Muscle of leg (tissue), 11 donors: ENCODE data around the gene TUT7. TPM values are rescaled to one million over a fixed set of nuclear protein-coding genes. Genes with fewer than 3 reads are reported as not detected.

Experiments
- DNase-seq: peaks from one replicate; pipeline ENCODE4 v3.0.0; 2013
- H3K27ac ChIP-seq: one replicate; pipeline ENCODE4 v1.5.1; 2013; ENCODE audit warnings: mild to moderate bottlenecking, low read length, control low read depth
- H3K27me3 ChIP-seq: one replicate; pipeline ENCODE4 v1.6.1; 2013; ENCODE audit warnings: low read length; ENCODE audit not compliant: control insufficient read depth, insufficient read depth
- H3K36me3 ChIP-seq: one replicate; pipeline ENCODE4 v1.6.1; 2013; ENCODE audit warnings: low read length; ENCODE audit not compliant: control insufficient read depth, insufficient read depth
- H3K4me1 ChIP-seq: one replicate; pipeline ENCODE4 v1.6.1; 2013; ENCODE audit warnings: low read length; ENCODE audit not compliant: control insufficient read depth, insufficient read depth
- H3K4me3 ChIP-seq: one replicate; pipeline ENCODE4 v1.5.1; 2013; ENCODE audit warnings: low read length, control low read depth
- H3K9me3 ChIP-seq: replicated peaks from 2 replicates; pipeline ENCODE4 v1.6.1; 2013; ENCODE audit warnings: low read depth, low read length; ENCODE audit not compliant: control insufficient read depth
- WGBS: methylation state at CpG from one replicate; pipeline ENCODE4 v1.1.5; 2013; ENCODE audit warnings: missing lambda C conversion rate; ENCODE audit not compliant: insufficient coverage; 5-methylcytosine and 5-hydroxymethylcytosine counted together
- polyA plus RNA-seq, 8 donors: library from polyadenylated mRNA; unstranded; fragments of 120-200 nt; gene quantifications; one replicate each; pipeline versions ENCODE4 v1.2.1 to v1.2.3, GENCODE V29; 2013; ENCODE audit warnings: inconsistent platforms in 1 of 8, low replicate concordance in 1 of 8; ENCODE audit not compliant: insufficient read length in 8 of 8, insufficient read depth in 1 of 8
- total RNA-seq: library from RNA; stranded (reverse); fragments of 120-200 nt; gene quantifications from one replicate; pipeline ENCODE4 v1.2.4, GENCODE V29; 2013

TUT7 gene
- total and polyA plus RNA-seq, 9 donors = 9.4 to 18.6 (median 13.9) TPM

DNA sequence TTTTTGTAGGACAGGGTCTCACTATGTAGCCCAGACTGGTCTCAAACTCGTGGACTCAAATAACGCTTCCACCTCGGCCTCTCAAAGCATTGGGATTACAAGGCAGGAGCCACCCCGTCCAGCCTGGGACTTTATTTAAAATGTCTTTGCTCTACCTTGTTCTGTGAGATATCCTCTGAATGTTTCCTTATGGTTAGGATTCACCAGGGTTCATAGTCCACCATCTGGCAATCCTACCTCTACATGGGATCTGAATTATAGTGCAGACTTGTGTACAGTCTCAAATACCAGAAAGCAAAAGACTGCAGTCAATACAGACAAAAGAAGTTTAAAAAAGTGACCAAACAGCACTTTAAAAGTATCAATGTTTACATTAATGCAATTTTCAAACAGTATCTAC, 82.0 kb downstream of the TUT7 start:
- no peak overlapping the region for H3K27ac ChIP-seq
- DNase-seq = no peak
- H3K4me3 ChIP-seq = no peak overlapping the region
- no CpG with 5 or more reads among the region's 4 CpGs for WGBS
- H3K27me3 ChIP-seq = no peaks in the 10 kb centered on the region
- H3K9me3 ChIP-seq = no peaks in the 10 kb centered on the region
- peaks cover 14% of the 10 kb centered on the region for H3K36me3 ChIP-seq
- no peaks in the 10 kb centered on the region for H3K4me1 ChIP-seq

DNA sequence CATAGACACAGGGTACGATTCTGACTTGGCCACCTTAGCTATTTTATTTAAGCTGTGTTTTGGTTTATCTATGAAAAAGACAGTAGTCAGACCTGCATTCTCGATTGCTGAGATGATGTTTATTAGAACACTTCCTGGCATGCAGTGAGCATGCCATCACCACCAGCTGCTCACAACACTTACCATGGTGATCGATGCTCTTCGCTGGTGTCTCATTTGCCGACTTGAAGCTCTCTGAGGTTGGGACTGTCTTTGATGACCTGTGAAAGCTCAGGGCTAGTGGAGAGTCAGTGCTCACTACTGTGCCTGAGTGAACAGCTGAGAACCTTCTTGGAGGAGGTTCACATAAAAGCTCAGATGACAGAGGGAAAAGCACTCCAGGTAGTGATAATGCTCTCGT, 90.3 kb downstream of the TUT7 start:
- Histone ChIP-seq H3K9me3 (no peaks in the 10 kb centered on the region), H3K4me3 (no peak overlapping the region), H3K4me1 (peaks cover 7% of the 10 kb centered on the region), H3K36me3 (peaks cover 18% of the 10 kb centered on the region), H3K27ac (no peak overlapping the region), H3K27me3 (no peaks in the 10 kb centered on the region)
- 77% methylated on average over 2 of the region's 6 CpGs for WGBS
- DNase-seq = no peak

DNA sequence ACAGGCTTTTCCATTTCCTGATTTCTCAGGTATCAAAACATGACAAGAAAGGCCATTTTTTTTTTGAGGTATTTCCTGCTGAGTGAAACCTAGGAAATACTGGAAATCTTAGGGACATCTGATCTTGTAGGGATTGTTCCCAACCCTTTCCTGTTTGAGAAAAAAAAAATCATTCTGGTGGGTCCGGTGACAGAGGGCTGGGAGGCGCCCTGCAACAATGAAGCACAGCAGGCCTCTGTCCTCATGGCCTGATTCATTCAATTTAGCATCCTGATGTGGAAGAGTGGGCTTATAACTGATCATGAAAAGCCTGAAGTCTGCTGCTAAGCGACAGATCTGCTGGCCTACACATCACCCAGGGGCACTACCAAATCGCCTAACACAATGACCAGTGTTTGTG, 91.7 kb downstream of the TUT7 start:
- Histone ChIP-seq H3K27me3 (no peaks in the 10 kb centered on the region), H3K4me1 (peaks cover 9% of the 10 kb centered on the region), H3K4me3 (no peak overlapping the region), H3K27ac (no peak overlapping the region), H3K36me3 (peaks cover 18% of the 10 kb centered on the region), H3K9me3 (no peaks in the 10 kb centered on the region)
- 82% methylated on average over 3 of the region's 4 CpGs for WGBS
- DNase-seq = no peak

DNA sequence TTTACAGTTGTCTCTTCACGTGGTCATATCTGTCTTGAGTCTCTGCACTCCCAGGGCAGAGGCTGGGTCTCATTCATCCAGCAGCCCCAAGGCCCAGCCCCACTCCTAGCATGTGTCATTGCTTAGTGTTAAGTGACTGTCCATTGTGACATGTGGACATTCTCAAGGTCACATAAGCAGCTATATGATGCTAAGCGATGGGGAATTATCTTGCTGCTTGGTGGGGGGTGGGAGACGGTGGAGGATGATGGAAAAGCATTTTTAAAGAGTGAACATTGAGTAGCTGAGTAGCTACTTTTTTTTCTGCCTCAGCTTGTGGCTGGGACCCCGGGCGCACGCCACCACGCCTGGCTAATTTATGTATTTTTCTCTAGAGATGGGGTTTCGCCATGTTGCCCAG, 94.7 kb downstream of the TUT7 start, which contains the start of gene C9orf153:
Gene C9orf153 (minus strand): TSS at position 101 of the 400 bp plus-strand sequence. CDS start 30,054 bp downstream, outside the sequence.
- Histone ChIP-seq H3K4me1 (peaks cover 10% of the 10 kb centered on the region), H3K36me3 (peaks cover 16% of the 10 kb centered on the region)
- 63% methylated on average over 3 of the region's 8 CpGs for WGBS

DNA sequence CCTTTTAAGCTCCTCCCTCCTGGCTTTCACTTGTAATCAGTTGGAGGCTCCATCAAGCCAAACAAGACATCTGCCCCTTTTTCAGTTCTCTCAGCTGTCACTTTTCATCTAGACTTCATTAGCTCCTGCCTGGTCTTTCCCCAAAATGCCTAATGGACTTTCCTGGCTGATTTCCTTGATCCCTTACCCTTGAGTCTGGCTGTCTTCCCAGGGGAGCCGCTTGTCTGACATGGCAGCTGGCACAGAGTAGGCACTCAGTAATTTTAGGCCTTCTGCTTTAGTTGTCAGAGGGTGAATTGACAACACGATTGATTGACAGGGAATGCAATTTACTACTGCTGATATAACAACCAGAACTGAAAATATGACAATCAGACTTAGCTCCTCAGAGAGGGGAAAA, 96.8 kb downstream of the TUT7 start:
- peak; percentile 22 for DNase-seq
- no CpG with 5 or more reads among the region's 2 CpGs for WGBS

More for the DNA sequence above, 94.7 kb downstream of the TUT7 start, which contains the start of gene C9orf153:
- Histone ChIP-seq H3K4me3 (no peak within 1 kb of the TSS), H3K27ac (no peak within 1 kb of the TSS), H3K27me3 (no peaks in the 10 kb centered on the region), H3K9me3 (no peaks in the 10 kb centered on the region)
- no peak for DNase-seq

DNA sequence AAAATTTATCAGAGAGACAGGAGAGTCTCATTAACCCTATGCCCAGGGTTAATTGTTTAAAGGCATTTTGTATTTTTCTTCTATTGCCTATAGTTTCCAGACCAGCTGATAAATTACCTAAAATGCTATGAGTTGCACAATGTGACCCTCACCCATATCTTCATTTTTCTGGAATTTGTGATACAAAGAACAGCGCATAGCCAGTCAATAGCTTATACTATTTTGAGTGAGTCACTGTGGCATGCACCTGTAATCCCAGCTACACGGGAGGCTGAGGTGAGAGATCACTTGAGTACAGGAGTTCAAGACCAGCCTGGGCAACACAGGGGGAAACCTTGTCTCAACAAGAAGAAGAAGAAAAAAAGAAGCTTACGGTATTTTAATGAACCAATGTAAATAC, 97.6 kb downstream of the TUT7 start:
- no peak for DNase-seq
- H3K4me3 ChIP-seq = no peak overlapping the region
- 80% methylated on average over 1 of the region's 3 CpGs for WGBS
- no peaks in the 10 kb centered on the region for H3K36me3 ChIP-seq
- no peaks in the 10 kb centered on the region for H3K27me3 ChIP-seq
- H3K4me1 ChIP-seq = peaks cover 4% of the 10 kb centered on the region
- no peak overlapping the region for H3K27ac ChIP-seq
- peaks cover 3% of the 10 kb centered on the region for H3K9me3 ChIP-seq

More for the DNA sequence above, 96.8 kb downstream of the TUT7 start:
- no peaks in the 10 kb centered on the region for H3K27me3 ChIP-seq
- H3K4me1 ChIP-seq = peaks cover 4% of the 10 kb centered on the region
- H3K27ac ChIP-seq = no peak overlapping the region
- no peak overlapping the region for H3K4me3 ChIP-seq
- H3K9me3 ChIP-seq = peaks cover 3% of the 10 kb centered on the region
- H3K36me3 ChIP-seq = no peaks in the 10 kb centered on the region

DNA sequence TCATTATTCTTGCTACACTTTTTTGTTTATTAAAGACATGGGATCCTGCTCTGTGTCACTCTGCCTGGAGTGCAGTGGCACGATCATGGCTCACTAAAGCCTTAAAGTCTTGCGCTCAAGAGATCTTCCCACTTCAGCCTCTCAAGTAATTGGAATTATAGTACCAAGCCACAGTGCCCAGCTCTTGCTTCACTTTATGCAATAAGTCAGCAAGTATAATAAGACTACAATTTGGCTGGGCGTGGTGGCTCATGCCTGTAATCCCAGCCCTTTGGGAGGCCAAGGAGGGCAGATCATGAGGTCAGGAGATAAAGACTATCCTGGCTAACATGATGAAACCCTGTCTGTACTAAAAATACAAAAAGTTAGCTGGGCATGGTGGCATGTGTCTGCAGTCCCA, 100.6 kb downstream of the TUT7 start:
- 100% methylated on average over 1 of the region's 3 CpGs for WGBS

DNA sequence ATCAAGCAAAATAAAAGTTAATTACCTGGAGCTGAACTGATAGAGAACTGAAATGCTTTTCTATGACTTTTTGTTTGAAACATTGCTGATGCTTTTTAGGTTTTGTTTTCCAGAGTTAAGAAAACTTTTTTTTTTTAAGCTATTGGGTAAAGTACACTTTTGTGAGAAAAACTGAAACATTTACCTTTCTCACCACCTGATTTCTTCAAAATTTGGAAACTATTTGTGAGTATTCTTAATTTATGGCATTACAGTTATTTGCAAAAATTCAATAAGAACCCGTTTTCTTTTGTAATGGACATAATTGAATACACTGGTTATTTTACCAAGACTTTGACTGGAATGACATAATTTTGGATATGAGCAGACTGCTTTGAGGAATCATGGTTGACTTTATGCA, 101.3 kb downstream of the TUT7 start:
- no CpG with 5 or more reads among the region's 1 CpG for WGBS
- Histone ChIP-seq H3K27me3 (no peaks in the 10 kb centered on the region), H3K27ac (no peak overlapping the region), H3K4me3 (no peak overlapping the region), H3K9me3 (peaks cover 3% of the 10 kb centered on the region), H3K4me1 (peaks cover 4% of the 10 kb centered on the region), H3K36me3 (no peaks in the 10 kb centered on the region)
- no peak for DNase-seq

More for the DNA sequence above, 100.6 kb downstream of the TUT7 start:
- H3K36me3 ChIP-seq = no peaks in the 10 kb centered on the region
- peaks cover 4% of the 10 kb centered on the region for H3K4me1 ChIP-seq
- DNase-seq = no peak
- no peak overlapping the region for H3K27ac ChIP-seq
- no peak overlapping the region for H3K4me3 ChIP-seq
- H3K9me3 ChIP-seq = peaks cover 3% of the 10 kb centered on the region
- H3K27me3 ChIP-seq = no peaks in the 10 kb centered on the region

DNA sequence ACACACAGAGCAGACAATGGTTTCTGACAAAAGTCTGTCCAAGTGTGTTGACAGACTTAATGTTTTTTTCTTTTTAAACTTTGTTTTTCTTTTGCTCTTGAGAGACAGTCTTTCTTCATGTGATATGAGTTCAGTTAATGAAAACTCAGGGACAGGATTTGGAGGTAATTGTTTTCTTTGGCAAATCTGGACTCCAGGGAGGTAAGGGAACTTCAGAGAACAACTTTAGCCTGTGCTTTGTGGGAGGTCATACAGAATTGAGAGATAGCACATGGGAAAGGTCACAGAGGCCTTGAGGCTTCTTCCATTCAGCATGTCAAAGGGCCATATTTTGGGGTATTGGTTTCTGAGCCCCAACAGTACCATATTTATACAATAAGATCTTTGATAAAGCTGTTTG, 104.1 kb downstream of the TUT7 start:
- DNase-seq = no peak
- H3K4me1 ChIP-seq = no peaks in the 10 kb centered on the region
- H3K27me3 ChIP-seq = no peaks in the 10 kb centered on the region
- H3K27ac ChIP-seq = no peak overlapping the region
- H3K9me3 ChIP-seq = peaks cover 3% of the 10 kb centered on the region
- no peak overlapping the region for H3K4me3 ChIP-seq
- H3K36me3 ChIP-seq = no peaks in the 10 kb centered on the region

DNA sequence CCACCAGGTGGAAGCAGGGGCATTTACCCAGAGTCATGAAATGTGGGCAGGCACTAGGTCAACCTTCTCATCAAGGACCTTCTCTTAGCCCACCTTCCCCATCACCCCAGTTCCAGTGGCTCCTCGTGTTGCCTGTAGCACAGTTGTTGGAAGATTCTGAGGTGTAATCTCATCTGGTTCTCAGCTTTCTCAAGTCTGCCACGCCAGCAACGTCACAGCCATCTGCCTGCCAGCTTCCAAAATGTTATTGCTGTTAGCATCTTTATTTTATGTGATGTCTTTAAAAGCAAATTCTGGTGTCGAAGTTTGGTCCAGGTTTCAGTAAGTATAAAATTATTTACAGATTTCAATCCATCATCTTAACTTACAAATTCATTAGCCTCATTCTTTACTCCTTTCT, 105.5 kb downstream of the TUT7 start:
- H3K4me1 ChIP-seq = no peaks in the 10 kb centered on the region
- H3K4me3 ChIP-seq = no peak overlapping the region
- H3K36me3 ChIP-seq = no peaks in the 10 kb centered on the region
- H3K27ac ChIP-seq = no peak overlapping the region
- H3K9me3 ChIP-seq = peaks cover 3% of the 10 kb centered on the region
- no CpG with 5 or more reads among the region's 4 CpGs for WGBS
- no peaks in the 10 kb centered on the region for H3K27me3 ChIP-seq
- no peak for DNase-seq

DNA sequence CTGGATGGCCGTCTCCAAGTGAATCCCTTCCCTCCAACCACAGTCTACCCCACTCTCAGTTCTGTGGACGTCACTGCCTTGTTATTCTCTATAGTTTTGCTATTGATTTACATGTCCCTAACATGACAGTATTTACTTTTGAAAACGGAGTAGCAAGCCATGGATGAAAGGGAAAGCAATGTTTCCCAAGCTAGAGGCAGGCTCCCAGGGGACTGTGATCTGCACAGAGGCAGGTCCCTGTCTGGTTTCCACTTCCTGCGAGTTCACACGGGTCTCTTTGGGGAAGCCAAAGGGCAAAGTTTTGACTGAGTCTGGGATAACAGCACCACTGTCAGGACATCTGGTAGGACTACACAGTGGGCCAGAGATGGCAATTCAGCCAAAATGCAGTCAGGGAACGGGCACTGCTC, 107.5 kb downstream of the TUT7 start:
- H3K36me3 ChIP-seq = no peaks in the 10 kb centered on the region
- peak; percentile 50 for DNase-seq
- no peak overlapping the region for H3K27ac ChIP-seq

More for the DNA sequence above, 107.5 kb downstream of the TUT7 start:
- Histone ChIP-seq H3K27me3 (no peaks in the 10 kb centered on the region), H3K4me1 (no peaks in the 10 kb centered on the region), H3K9me3 (no peaks in the 10 kb centered on the region), H3K4me3 (no peak overlapping the region)
- 44% methylated on average over 4 of the region's 6 CpGs for WGBS
